ENCODE data around the gene LRCH1.
A peak's percentile ranks its signal among the peaks of the same experiment; 100 is the strongest.
"Not testable (repeated sequence)": the region's sequence is repeated elsewhere in the genome, so short reads cannot be mapped to it uniquely, and the experiment has no call there.

LRCH1 gene

GRCh38 chr13:46747031-46747820, 194.3 kb downstream of the LRCH1 start:
- no peak overlapping the region for H3K4me3 Mint-ChIP-seq
- H3K4me1 Mint-ChIP-seq (ENCODE audit: low read depth): peaks cover 20% of the 10 kb centered on the region
- H3K27ac Mint-ChIP-seq: no peak overlapping the region
- H3K36me3 Mint-ChIP-seq: no peaks in the 10 kb centered on the region
- H3K9me3 Mint-ChIP-seq (ENCODE audit: low read depth): no peaks in the 10 kb centered on the region
- no peaks in the 10 kb centered on the region for H3K27me3 Mint-ChIP-seq

- H3K4me1 Mint-ChIP-seq (ENCODE audit: low read depth): peaks cover 22% of the 10 kb centered on the region
- no peaks in the 10 kb centered on the region for H3K36me3 Mint-ChIP-seq
- H3K4me3 Mint-ChIP-seq: no peak overlapping the region
- no peak overlapping the region for H3K27ac Mint-ChIP-seq
- H3K9me3 Mint-ChIP-seq (ENCODE audit: low read depth): no peaks in the 10 kb centered on the region
- no peaks in the 10 kb centered on the region for H3K27me3 Mint-ChIP-seq
These were observed 195.3 kb downstream of the LRCH1 start for GRCh38 chr13:46748300-46748699.

- H3K4me3 Mint-ChIP-seq: no peak overlapping the region
- no peaks in the 10 kb centered on the region for H3K36me3 Mint-ChIP-seq
- H3K27ac Mint-ChIP-seq: no peak overlapping the region
- H3K4me1 Mint-ChIP-seq (ENCODE audit: low read depth): peaks cover 22% of the 10 kb centered on the region
- no peaks in the 10 kb centered on the region for H3K27me3 Mint-ChIP-seq
- H3K9me3 Mint-ChIP-seq (ENCODE audit: low read depth): no peaks in the 10 kb centered on the region
These were observed 197.0 kb downstream of the LRCH1 start for GRCh38 chr13:46749951-46750350.

DNA sequence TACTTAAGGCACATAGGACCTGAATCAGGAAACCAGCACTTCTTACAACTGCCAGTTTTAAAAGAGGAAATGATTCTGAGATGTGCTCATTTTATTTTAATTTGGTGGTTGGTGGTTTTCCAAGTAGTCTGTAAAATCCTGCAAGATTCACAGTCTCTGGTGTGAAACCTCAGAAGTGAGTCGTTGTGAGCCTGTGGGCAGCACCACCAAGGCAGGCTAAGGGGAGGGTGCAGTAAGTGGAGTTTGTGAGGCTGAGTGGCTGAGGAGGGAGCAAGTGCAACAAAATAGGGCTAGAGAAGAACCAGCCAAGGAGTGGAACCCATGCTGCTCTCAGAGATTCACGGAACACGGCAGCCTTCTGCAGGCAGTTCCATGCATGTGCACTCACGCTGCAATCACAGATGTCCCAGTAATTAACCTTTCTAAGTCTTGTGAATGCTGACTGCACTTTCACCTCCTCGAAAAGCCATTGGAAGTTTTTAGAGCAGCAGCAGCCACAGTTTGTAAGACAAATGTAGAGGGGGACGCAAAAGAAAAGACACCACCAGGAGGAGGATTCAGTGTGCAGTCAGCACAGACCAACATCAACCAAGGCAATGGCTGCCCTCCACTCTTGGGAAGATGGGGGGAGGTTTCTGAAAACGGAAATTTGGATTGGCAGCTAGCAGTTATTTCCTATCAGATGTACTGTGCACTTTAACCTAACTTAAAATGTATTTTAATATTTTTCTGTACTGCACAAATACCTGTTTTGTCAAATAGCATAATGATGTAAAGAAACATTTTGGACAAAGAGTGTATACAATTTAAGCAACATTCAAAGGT, 199.1 kb downstream of the LRCH1 start:
- Mint-ChIP-seq H3K36me3 (no peaks in the 10 kb centered on the region), H3K9me3 (ENCODE audit: low read depth) (no peaks in the 10 kb centered on the region), H3K27ac (peak overlapping the region; percentile 4), H3K4me3 (peak overlapping the region; percentile 33), H3K27me3 (no peaks in the 10 kb centered on the region), H3K4me1 (ENCODE audit: low read depth) (peaks cover 22% of the 10 kb centered on the region)

DNA sequence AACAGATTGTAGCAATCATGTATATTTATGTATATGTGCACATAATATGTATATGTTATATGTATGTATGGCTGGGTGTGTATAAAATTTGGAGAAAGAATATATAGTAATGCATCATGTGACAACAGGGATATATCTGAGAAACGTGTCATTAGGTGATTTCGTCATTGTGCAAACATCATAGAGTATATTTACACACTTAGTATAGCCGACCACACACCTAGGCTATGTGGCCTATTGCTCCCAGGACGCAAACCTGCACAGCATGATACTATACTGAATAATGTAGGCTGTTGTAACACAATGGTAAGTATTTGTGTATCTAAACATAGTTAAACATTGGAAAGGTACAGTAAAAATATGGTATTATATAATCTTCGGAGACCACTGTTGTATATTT, 200.2 kb downstream of the LRCH1 start:
- Mint-ChIP-seq H3K9me3 (ENCODE audit: low read depth) (no peaks in the 10 kb centered on the region), H3K4me1 (ENCODE audit: low read depth) (peaks cover 22% of the 10 kb centered on the region), H3K27ac (no peak overlapping the region), H3K36me3 (no peaks in the 10 kb centered on the region), H3K27me3 (no peaks in the 10 kb centered on the region), H3K4me3 (no peak overlapping the region)

DNA sequence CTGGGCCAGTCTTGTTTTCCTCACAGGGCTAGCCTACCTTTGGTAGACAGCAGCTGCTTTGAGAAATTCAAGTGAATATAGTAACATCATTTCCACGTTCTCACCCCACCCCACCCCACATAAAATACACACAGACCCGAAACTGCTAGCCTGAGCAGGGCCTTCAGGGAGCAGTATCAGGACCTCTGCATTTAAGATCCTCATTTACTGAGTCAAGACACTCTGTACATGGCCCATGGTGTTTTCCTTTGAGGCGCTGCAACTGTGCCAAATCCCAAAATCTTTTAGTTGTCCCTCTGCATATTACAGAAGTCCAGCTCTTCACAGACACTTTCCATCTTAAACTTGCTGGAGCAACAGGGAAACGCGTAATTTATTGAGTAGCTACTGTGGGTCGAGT, 200.9 kb downstream of the LRCH1 start:
- Mint-ChIP-seq H3K27me3 (no peaks in the 10 kb centered on the region), H3K27ac (no peak overlapping the region), H3K4me1 (ENCODE audit: low read depth) (peaks cover 22% of the 10 kb centered on the region), H3K4me3 (no peak overlapping the region), H3K36me3 (no peaks in the 10 kb centered on the region), H3K9me3 (ENCODE audit: low read depth) (no peaks in the 10 kb centered on the region)

DNA sequence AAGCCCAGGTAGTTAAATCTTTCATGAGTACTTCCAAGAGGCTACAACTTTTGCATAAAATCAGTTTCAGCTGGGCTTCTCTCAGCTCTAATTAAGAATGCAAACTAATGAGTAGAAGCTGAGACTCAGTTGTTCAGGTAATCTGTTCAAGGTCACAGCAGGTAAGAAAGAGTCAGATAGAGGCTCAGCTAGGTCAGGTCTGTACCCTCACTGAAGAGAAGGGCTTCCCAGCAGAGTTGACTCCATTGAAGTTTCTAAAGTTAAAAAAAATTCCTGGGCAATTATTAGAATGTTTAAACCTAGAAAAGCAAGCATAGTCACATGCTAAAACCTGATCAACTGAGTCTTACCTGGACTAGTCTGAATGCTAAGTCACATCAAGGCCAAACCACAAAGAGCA, 201.8 kb downstream of the LRCH1 start:
- H3K9me3 Mint-ChIP-seq (ENCODE audit: low read depth): no peaks in the 10 kb centered on the region
- H3K36me3 Mint-ChIP-seq: no peaks in the 10 kb centered on the region
- H3K27ac Mint-ChIP-seq: no peak overlapping the region
- H3K4me3 Mint-ChIP-seq: no peak overlapping the region
- peaks cover 22% of the 10 kb centered on the region for H3K4me1 Mint-ChIP-seq (ENCODE audit: low read depth)
- H3K27me3 Mint-ChIP-seq: peaks cover 1% of the 10 kb centered on the region

GRCh38 chr13:46755508-46755907, 202.5 kb downstream of the LRCH1 start:
- H3K9me3 Mint-ChIP-seq (ENCODE audit: low read depth); H3K27ac Mint-ChIP-seq; H3K27me3 Mint-ChIP-seq; H3K36me3 Mint-ChIP-seq; H3K4me3 Mint-ChIP-seq: not testable (repeated sequence)
- H3K4me1 Mint-ChIP-seq (ENCODE audit: low read depth): peaks cover 18% of the 10 kb centered on the region

GRCh38 chr13:46756977-46757376, 204.0 kb downstream of the LRCH1 start:
- Mint-ChIP-seq H3K9me3 (ENCODE audit: low read depth) (no peaks in the 10 kb centered on the region), H3K36me3 (no peaks in the 10 kb centered on the region), H3K27me3 (peaks cover 1% of the 10 kb centered on the region), H3K27ac (no peak overlapping the region), H3K4me1 (ENCODE audit: low read depth) (peaks cover 5% of the 10 kb centered on the region), H3K4me3 (no peak overlapping the region)

DNA sequence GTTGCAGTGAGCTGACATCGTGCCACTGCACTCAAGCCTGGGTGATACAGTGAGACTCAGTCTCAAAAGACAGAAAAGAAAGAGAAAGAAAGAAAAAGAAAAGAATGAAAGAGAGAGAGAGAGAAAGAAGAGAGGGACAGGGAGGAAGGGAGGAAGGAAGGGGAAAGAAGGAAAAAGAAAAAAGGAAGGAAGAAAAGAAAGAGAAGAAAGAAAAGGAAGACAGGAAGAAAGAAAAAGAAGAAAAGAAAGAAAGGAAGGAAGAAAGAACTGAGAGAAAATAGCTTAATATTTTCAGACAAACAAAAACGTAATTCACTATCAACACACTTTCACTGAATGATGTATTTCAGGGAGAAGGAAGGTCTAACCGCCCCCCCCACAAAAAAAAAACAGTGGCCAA, 204.7 kb downstream of the LRCH1 start:
- H3K27me3 Mint-ChIP-seq: peaks cover 1% of the 10 kb centered on the region

GRCh38 chr13:46759846-46760245, 206.9 kb downstream of the LRCH1 start:
- Mint-ChIP-seq H3K4me1 (ENCODE audit: low read depth) (no peaks in the 10 kb centered on the region), H3K36me3 (no peaks in the 10 kb centered on the region), H3K27ac (no peak overlapping the region), H3K4me3 (no peak overlapping the region), H3K27me3 (peaks cover 1% of the 10 kb centered on the region), H3K9me3 (ENCODE audit: low read depth) (no peaks in the 10 kb centered on the region)

More for the DNA sequence above, 204.7 kb downstream of the LRCH1 start:
- no peak overlapping the region for H3K27ac Mint-ChIP-seq
- peaks cover 2% of the 10 kb centered on the region for H3K4me1 Mint-ChIP-seq (ENCODE audit: low read depth)
- H3K9me3 Mint-ChIP-seq (ENCODE audit: low read depth): no peaks in the 10 kb centered on the region
- no peak overlapping the region for H3K4me3 Mint-ChIP-seq
- no peaks in the 10 kb centered on the region for H3K36me3 Mint-ChIP-seq

DNA sequence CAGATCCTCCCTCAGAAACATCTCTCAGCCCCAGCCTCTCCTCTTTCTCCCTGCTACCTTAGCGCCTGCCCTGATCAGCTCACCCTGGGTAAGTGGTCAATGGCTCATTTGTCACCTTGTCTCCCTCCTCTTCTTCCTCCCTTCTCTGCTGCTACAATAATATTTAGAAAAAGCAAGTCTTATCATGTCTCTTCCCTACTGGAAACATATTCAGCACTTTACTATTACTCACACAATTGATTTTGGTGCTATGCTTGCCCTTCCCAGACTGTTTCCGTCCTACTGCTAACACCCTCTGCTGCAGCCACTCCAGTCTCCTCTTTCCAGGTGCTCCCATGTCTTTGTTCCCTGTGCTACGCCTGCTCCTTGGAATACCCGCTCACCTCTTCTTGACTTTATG, 208.2 kb downstream of the LRCH1 start:
- H3K27me3 Mint-ChIP-seq: peaks cover 1% of the 10 kb centered on the region
- no peak overlapping the region for H3K27ac Mint-ChIP-seq
- no peaks in the 10 kb centered on the region for H3K4me1 Mint-ChIP-seq (ENCODE audit: low read depth)
- H3K36me3 Mint-ChIP-seq: no peaks in the 10 kb centered on the region
- H3K9me3 Mint-ChIP-seq (ENCODE audit: low read depth): no peaks in the 10 kb centered on the region
- no peak overlapping the region for H3K4me3 Mint-ChIP-seq

DNA sequence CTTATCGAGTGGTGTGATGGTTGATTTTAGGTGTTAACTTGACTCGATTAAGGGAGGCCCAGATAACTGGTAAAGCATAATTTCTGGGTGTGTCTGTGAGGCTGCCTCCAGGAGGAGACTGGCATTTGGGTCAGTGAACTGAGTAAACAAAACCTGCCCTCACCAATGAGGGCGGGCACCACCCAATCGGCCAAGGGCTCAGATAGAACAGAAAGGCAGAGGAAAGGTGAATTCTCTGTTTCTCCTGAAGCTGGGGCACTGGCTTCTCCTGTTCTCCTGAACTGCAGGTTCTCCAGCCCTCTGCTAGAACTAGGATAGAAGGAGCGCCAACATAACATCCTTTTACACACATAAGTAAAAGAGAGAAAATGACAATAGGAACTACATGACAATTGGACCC, 208.9 kb downstream of the LRCH1 start:
- Mint-ChIP-seq H3K36me3 (no peaks in the 10 kb centered on the region), H3K4me1 (ENCODE audit: low read depth) (no peaks in the 10 kb centered on the region), H3K9me3 (ENCODE audit: low read depth) (no peaks in the 10 kb centered on the region), H3K27ac (no peak overlapping the region), H3K27me3 (peaks cover 1% of the 10 kb centered on the region), H3K4me3 (no peak overlapping the region)

- H3K4me1 Mint-ChIP-seq (ENCODE audit: low read depth); H3K27me3 Mint-ChIP-seq; H3K27ac Mint-ChIP-seq; H3K9me3 Mint-ChIP-seq (ENCODE audit: low read depth); H3K4me3 Mint-ChIP-seq: not testable (repeated sequence)
- peaks cover 36% of the 10 kb centered on the region for H3K36me3 Mint-ChIP-seq
These were observed 217.0 kb downstream of the LRCH1 start for GRCh38 chr13:46769925-46770324.

DNA sequence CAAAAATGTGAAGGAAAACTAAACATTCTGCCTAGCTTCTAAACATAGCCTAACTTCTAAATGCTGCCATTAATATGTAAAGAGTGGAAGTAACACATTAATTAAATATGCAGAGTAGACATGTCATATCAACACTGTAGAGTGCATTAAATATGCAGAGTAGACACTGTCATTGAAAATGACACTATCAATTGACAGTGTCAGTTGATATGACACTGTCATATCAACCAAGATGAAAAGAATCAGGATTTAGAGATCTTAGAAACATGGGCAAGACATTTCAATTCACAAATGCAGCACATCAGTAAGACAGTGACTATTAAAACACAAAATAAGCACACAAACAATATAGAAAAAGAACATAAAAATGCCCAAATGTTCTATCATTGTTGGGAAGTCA, 218.7 kb downstream of the LRCH1 start:
- peaks cover 41% of the 10 kb centered on the region for H3K36me3 Mint-ChIP-seq
- no peaks in the 10 kb centered on the region for H3K9me3 Mint-ChIP-seq (ENCODE audit: low read depth)
- no peaks in the 10 kb centered on the region for H3K27me3 Mint-ChIP-seq
- H3K4me3 Mint-ChIP-seq: no peak overlapping the region
- no peak overlapping the region for H3K27ac Mint-ChIP-seq
- H3K4me1 Mint-ChIP-seq (ENCODE audit: low read depth): peaks cover 1% of the 10 kb centered on the region
